Activated T-helper 1 cell treated with anti-CD3 and anti-CD28 coated beads, Interleukin-12 subunit alpha, Interleukin-12 subunit beta, Interleukin-2, Interleukin-4 antibody, amounts not matched to agents 30 ng/mL and 10 ng/mL and 1 ng/mL, durations not matched to agents 14 hours and 24 hours and 36 hours (primary cell): Measurements from ENCODE around the gene STRADA. TPM values are rescaled to one million over a fixed set of nuclear protein-coding genes. Genes with fewer than 3 reads are reported as not detected.
"Not testable (repeated sequence)": the region's sequence is repeated elsewhere in the genome, so short reads cannot be mapped to it uniquely, and the experiment has no call there.

Source experiments
- DNase-seq: peaks from one replicate; pipeline ENCODE4 v3.0.0; 2021; ENCODE audit warnings: low spot score
- H3K27ac Mint-ChIP-seq: one replicate; pipeline ENCODE4 v1.8.0; 2021; ENCODE audit warnings: mild to moderate bottlenecking, mixed read lengths
- H3K27me3 Mint-ChIP-seq: one replicate; pipeline ENCODE4 v1.8.0; 2022; ENCODE audit warnings: mild to moderate bottlenecking, moderate library complexity, mixed read lengths; ENCODE audit not compliant: insufficient read depth
- H3K36me3 Mint-ChIP-seq: one replicate; pipeline ENCODE4 v1.8.0; 2021; ENCODE audit warnings: low read depth, mixed read lengths
- H3K4me1 Mint-ChIP-seq: one replicate; pipeline ENCODE4 v1.8.0; 2021; ENCODE audit warnings: low read depth, mixed read lengths
- H3K4me3 Mint-ChIP-seq: one replicate; pipeline ENCODE4 v1.8.0; 2021; ENCODE audit warnings: mild to moderate bottlenecking, moderate library complexity, mixed read lengths
- H3K9me3 Mint-ChIP-seq: one replicate; pipeline ENCODE4 v1.8.0; 2021; ENCODE audit warnings: mixed read lengths
- intact Hi-C: fragments of 100-400 bp; cut with micrococcal nuclease; formaldehyde crosslinking; loops from one replicate; pipeline ENCODE4 v1.15.1; 2024
- total RNA-seq: library from RNA; stranded (reverse); gene quantifications from 2 replicates; pipeline ENCODE4 v1.2.3, GENCODE V29; 2022

STRADA gene
- total RNA-seq, 1 donor from 2014 or later, result 59.1 TPM

GRCh38 chr17:63741143-63741407 lies 524 bp downstream of the STRADA start:
- Mint-ChIP-seq H3K27ac (peak overlapping the region; percentile 97), H3K9me3 (no peaks in the 10 kb centered on the region), H3K36me3 (peaks cover 17% of the 10 kb centered on the region)

GRCh38 chr17:63740464-63741142 lies 996 bp downstream of the STRADA start:
- intact Hi-C loops, result loop anchor here (1.0 to 10.0 kb wide), 9 partner anchors 12 to 1676 kb away; partner anchors contain the start of genes CCDC47, DCAF7, FTSJ3 and MAP3K3
- no peak for DNase-seq
- H3K27me3 Mint-ChIP-seq, result no peaks in the 10 kb centered on the region
- H3K36me3 Mint-ChIP-seq, result peaks cover 13% of the 10 kb centered on the region
- peak overlapping the region; percentile 98 for H3K4me3 Mint-ChIP-seq
- no peaks in the 10 kb centered on the region for H3K9me3 Mint-ChIP-seq
- peak overlapping the region; percentile 97 for H3K27ac Mint-ChIP-seq
- peaks cover 25% of the 10 kb centered on the region for H3K4me1 Mint-ChIP-seq

More at GRCh38 chr17:63741143-63741407, 524 bp downstream of the STRADA start:
- peak overlapping the region; percentile 98 for H3K4me3 Mint-ChIP-seq
- no peak for DNase-seq
- intact Hi-C loops, result loop anchor here (1.0 to 10.0 kb wide), 9 partner anchors 11 to 1676 kb away; partner anchors contain the start of genes CCDC47, DCAF7, FTSJ3 and MAP3K3
- peaks cover 25% of the 10 kb centered on the region for H3K4me1 Mint-ChIP-seq
- no peaks in the 10 kb centered on the region for H3K27me3 Mint-ChIP-seq

- H3K27ac Mint-ChIP-seq, result no peak overlapping the region
- H3K4me1 Mint-ChIP-seq, result peaks cover 14% of the 10 kb centered on the region
- H3K9me3 Mint-ChIP-seq, result no peaks in the 10 kb centered on the region
These were observed 5.9 kb downstream of the STRADA start for GRCh38 chr17:63735691-63736090.

GRCh38 chr17:63722403-63722802 lies 19.2 kb downstream of the STRADA start:
- no peak overlapping the region for H3K27ac Mint-ChIP-seq
- H3K4me1 Mint-ChIP-seq, result no peaks in the 10 kb centered on the region
- no peaks in the 10 kb centered on the region for H3K27me3 Mint-ChIP-seq
- no peaks in the 10 kb centered on the region for H3K9me3 Mint-ChIP-seq
- no peak for DNase-seq
- intact Hi-C loops, result no loop called here
- no peak overlapping the region for H3K4me3 Mint-ChIP-seq
- H3K36me3 Mint-ChIP-seq, result peaks cover 31% of the 10 kb centered on the region

More at GRCh38 chr17:63735691-63736090, 5.9 kb downstream of the STRADA start:
- Mint-ChIP-seq H3K27me3 (no peaks in the 10 kb centered on the region), H3K36me3 (peaks cover 6% of the 10 kb centered on the region), H3K4me3 (no peak overlapping the region)
- no peak for DNase-seq
- intact Hi-C loops, result no loop called here

- intact Hi-C loops, DNase-seq, H3K4me1 Mint-ChIP-seq, H3K27ac Mint-ChIP-seq, H3K9me3 Mint-ChIP-seq, H3K27me3 Mint-ChIP-seq, H3K4me3 Mint-ChIP-seq: not testable (repeated sequence)
- peaks cover 27% of the 10 kb centered on the region for H3K36me3 Mint-ChIP-seq
These were observed 21.4 kb downstream of the STRADA start for GRCh38 chr17:63720194-63720593.

GRCh38 chr17:63718988-63719387 lies 22.6 kb downstream of the STRADA start:
- Mint-ChIP-seq H3K4me1 (no peaks in the 10 kb centered on the region), H3K4me3 (no peak overlapping the region), H3K36me3 (peaks cover 26% of the 10 kb centered on the region), H3K27ac (no peak overlapping the region), H3K9me3 (no peaks in the 10 kb centered on the region), H3K27me3 (no peaks in the 10 kb centered on the region)
- intact Hi-C loops, result no loop called here
- DNase-seq, result no peak

GRCh38 chr17:63716426-63716825 lies 25.2 kb downstream of the STRADA start:
- Mint-ChIP-seq H3K27me3 (no peaks in the 10 kb centered on the region), H3K27ac (no peak overlapping the region), H3K9me3 (no peaks in the 10 kb centered on the region), H3K4me3 (no peak overlapping the region), H3K4me1 (no peaks in the 10 kb centered on the region), H3K36me3 (peaks cover 20% of the 10 kb centered on the region)
- no peak for DNase-seq
- intact Hi-C loops, result no loop called here

- Mint-ChIP-seq H3K27me3 (no peaks in the 10 kb centered on the region), H3K4me1 (peaks cover 6% of the 10 kb centered on the region), H3K36me3 (peaks cover 20% of the 10 kb centered on the region), H3K9me3 (no peaks in the 10 kb centered on the region), H3K27ac (no peak overlapping the region), H3K4me3 (no peak overlapping the region)
- intact Hi-C loops, result no loop called here
- DNase-seq, result no peak
These were observed 26.9 kb downstream of the STRADA start for GRCh38 chr17:63714550-63715277.

- Mint-ChIP-seq H3K4me1 (peaks cover 43% of the 10 kb centered on the region), H3K36me3 (peaks cover 19% of the 10 kb centered on the region), H3K27me3 (no peaks in the 10 kb centered on the region), H3K4me3 (peak overlapping the region; percentile 31), H3K9me3 (no peaks in the 10 kb centered on the region), H3K27ac (peak overlapping the region; percentile 15)
- intact Hi-C loops, result no loop called here
- DNase-seq, result no peak
These were observed 32.5 kb downstream of the STRADA start for GRCh38 chr17:63709110-63709509.

- peaks cover 32% of the 10 kb centered on the region for H3K36me3 Mint-ChIP-seq
- intact Hi-C loops, result no loop called here
- H3K9me3 Mint-ChIP-seq, result no peaks in the 10 kb centered on the region
- DNase-seq, result no peak
- H3K4me3 Mint-ChIP-seq, result peak overlapping the region; percentile 5
- H3K4me1 Mint-ChIP-seq, result peaks cover 63% of the 10 kb centered on the region
- H3K27me3 Mint-ChIP-seq, result no peaks in the 10 kb centered on the region
- peak overlapping the region; percentile 23 for H3K27ac Mint-ChIP-seq
These were observed 34.4 kb downstream of the STRADA start for GRCh38 chr17:63707151-63707550.

- H3K36me3 Mint-ChIP-seq, result peaks cover 32% of the 10 kb centered on the region
- H3K9me3 Mint-ChIP-seq, result no peaks in the 10 kb centered on the region
- intact Hi-C loops, result no loop called here
- peak overlapping the region; percentile 40 for H3K27ac Mint-ChIP-seq
- no peak for DNase-seq
- H3K4me1 Mint-ChIP-seq, result peaks cover 69% of the 10 kb centered on the region
- peak overlapping the region; percentile 51 for H3K4me3 Mint-ChIP-seq
- H3K27me3 Mint-ChIP-seq, result no peaks in the 10 kb centered on the region
These were observed 35.1 kb downstream of the STRADA start for GRCh38 chr17:63706336-63707082.

- no peaks in the 10 kb centered on the region for H3K9me3 Mint-ChIP-seq
- peaks cover 32% of the 10 kb centered on the region for H3K36me3 Mint-ChIP-seq
- H3K27ac Mint-ChIP-seq, result peak overlapping the region; percentile 67
- no peak for DNase-seq
- H3K4me1 Mint-ChIP-seq, result peaks cover 73% of the 10 kb centered on the region
- peak overlapping the region; percentile 70 for H3K4me3 Mint-ChIP-seq
- no peaks in the 10 kb centered on the region for H3K27me3 Mint-ChIP-seq
- intact Hi-C loops, result no loop called here
These were observed 35.9 kb downstream of the STRADA start for GRCh38 chr17:63705657-63706056.

- H3K27ac Mint-ChIP-seq, result no peak overlapping the region
- DNase-seq, result no peak
- peaks cover 68% of the 10 kb centered on the region for H3K4me1 Mint-ChIP-seq
- peaks cover 32% of the 10 kb centered on the region for H3K36me3 Mint-ChIP-seq
- no peaks in the 10 kb centered on the region for H3K9me3 Mint-ChIP-seq
- no peak overlapping the region for H3K4me3 Mint-ChIP-seq
- no peaks in the 10 kb centered on the region for H3K27me3 Mint-ChIP-seq
- intact Hi-C loops, result no loop called here
These were observed 36.8 kb downstream of the STRADA start for GRCh38 chr17:63704836-63705235.
